Left hindlimb (tissue), 1 donor: ENCODE results near the gene TUBB6.
A peak's percentile ranks its signal among the peaks of the same experiment; 100 is the strongest.

ENCODE experiments used
- DNase-seq: peaks from one replicate; pipeline ENCODE4 v3.0.0-alpha.2; 2018

The TUBB6 gene

GRCh38 chr18:12291690-12292089, 16.4 kb upstream of the TUBB6 start:
- no peak for DNase-seq

- DNase-seq = no peak
These were observed 14.2 kb upstream of the TUBB6 start for GRCh38 chr18:12293831-12294230.

- DNase-seq = no peak
These were observed 12.5 kb upstream of the TUBB6 start for GRCh38 chr18:12295389-12296086.

GRCh38 chr18:12296087-12296403, 12.0 kb upstream of the TUBB6 start:
- DNase-seq = no peak

- DNase-seq = no peak
These were observed 11.6 kb upstream of the TUBB6 start for GRCh38 chr18:12296457-12296856.

- DNase-seq = no peak
These were observed 8.2 kb upstream of the TUBB6 start for GRCh38 chr18:12299862-12300261.

GRCh38 chr18:12301263-12302005, 6.6 kb upstream of the TUBB6 start:
- DNase-seq = no peak

- DNase-seq = no peak
These were observed 5.5 kb upstream of the TUBB6 start for GRCh38 chr18:12302391-12303147.

- DNase-seq = no peak
These were observed 3.5 kb upstream of the TUBB6 start for GRCh38 chr18:12304351-12305210.

- no peak for DNase-seq
These were observed 2.8 kb upstream of the TUBB6 start for GRCh38 chr18:12305211-12305610.

- no peak for DNase-seq
These were observed 2.0 kb upstream of the TUBB6 start for GRCh38 chr18:12305930-12306629.

GRCh38 chr18:12306752-12307700, 1.0 kb upstream of the TUBB6 start:
- peak; percentile 75 for DNase-seq

GRCh38 chr18:12308386-12309100, 502 bp downstream of the TUBB6 start:
- DNase-seq = peak; percentile 88

- DNase-seq = no peak
These were observed 1.7 kb downstream of the TUBB6 start for GRCh38 chr18:12309683-12310198.

- DNase-seq = no peak
These were observed 2.7 kb downstream of the TUBB6 start for GRCh38 chr18:12310762-12311161.

- no peak for DNase-seq
These were observed 4.9 kb downstream of the TUBB6 start for GRCh38 chr18:12312976-12313375.

- DNase-seq = no peak
These were observed 5.6 kb downstream of the TUBB6 start for GRCh38 chr18:12313530-12314245.

GRCh38 chr18:12314591-12315305, 6.7 kb downstream of the TUBB6 start:
- DNase-seq = no peak

- no peak for DNase-seq
These were observed 7.4 kb downstream of the TUBB6 start for GRCh38 chr18:12315490-12315889.
